Measurements from ENCODE around the gene NMNAT1.
"Not testable (repeated sequence)": the region's sequence is repeated elsewhere in the genome, so short reads cannot be mapped to it uniquely, and the experiment has no call there.

- TF ChIP-seq CTCF (IDR thresholded peaks at IDR 0.05; ENCODE audit: low read depth, low read length, poor library complexity, severe bottlenecking); EZH2phosphoT487 (IDR thresholded peaks at IDR 0.05; ENCODE audit: borderline replicate concordance, low read length): not testable (repeated sequence)
Measured at GRCh38 chr1:10021992-10022391, 78.7 kb downstream of the NMNAT1 start.
